Effector memory CD8-positive, alpha-beta T cell (primary cell): ENCODE results near the gene VSIG2.

ENCODE experiments used
- ATAC-seq: fragments of 150-1000 bp; cut with Tn5 transposase; replicated peaks from 2 replicates; pipeline ENCODE4 v1.10.0; 2021; ENCODE audit warnings: mild to moderate bottlenecking, moderate library complexity
- DNase-seq, 3 experiments: peaks; one replicate each; pipeline ENCODE4 v3.0.0; 2021
- H3K27ac Mint-ChIP-seq, 2 donors: one replicate each; pipeline ENCODE4 v1.8.0; 2022; ENCODE audit warnings: mild to moderate bottlenecking in 2 of 2, mixed read lengths in 2 of 2, moderate library complexity in 2 of 2
- H3K27me3 Mint-ChIP-seq, 2 donors: one replicate each; pipeline ENCODE4 v1.8.0; 2022; ENCODE audit warnings: mixed read lengths in 2 of 2
- H3K36me3 Mint-ChIP-seq: one replicate; pipeline ENCODE4 v1.8.0; 2022; ENCODE audit warnings: mild to moderate bottlenecking, moderate library complexity, mixed read lengths; ENCODE audit not compliant: insufficient read depth
- H3K4me1 Mint-ChIP-seq, 2 donors: one replicate each; pipeline ENCODE4 v1.8.0; 2022; ENCODE audit warnings: low read depth in 2 of 2, mixed read lengths in 2 of 2
- H3K4me3 Mint-ChIP-seq, 2 donors: one replicate each; pipeline ENCODE4 v1.8.0; 2022; ENCODE audit warnings: mild to moderate bottlenecking in 2 of 2, mixed read lengths in 2 of 2, moderate library complexity in 2 of 2
- H3K9me3 Mint-ChIP-seq, 2 donors: one replicate each; pipeline ENCODE4 v1.8.0; 2022; ENCODE audit warnings: mixed read lengths in 2 of 2

Gene VSIG2

DNA sequence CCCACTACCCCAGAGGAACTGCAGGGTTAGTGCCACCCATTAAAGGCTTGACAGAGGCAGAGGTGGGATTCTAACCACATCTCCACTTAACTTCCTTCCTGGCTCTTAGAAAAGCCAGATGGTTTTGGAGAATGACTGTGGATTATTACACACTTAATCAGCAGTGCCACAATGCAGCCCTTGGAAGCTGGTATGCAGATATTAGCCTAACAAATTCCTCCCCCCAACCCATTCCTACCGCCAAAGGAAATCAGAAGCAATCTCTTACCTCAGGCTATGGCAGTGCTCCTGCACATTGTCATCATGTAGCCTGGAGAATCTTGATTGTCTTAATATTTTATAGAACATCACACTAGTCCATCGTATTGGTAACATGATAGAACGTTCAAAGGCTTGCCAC, 35.5 kb downstream of the VSIG2 start:
- H3K27me3 Mint-ChIP-seq, result peaks cover 54 to 94% of the 10 kb centered on the region in 2 donors
- DNase-seq (no peak), ATAC-seq (no peak)
- H3K4me3 Mint-ChIP-seq, result peak overlapping the region; percentile 18 to 26
- H3K9me3 Mint-ChIP-seq, result no peaks in the 10 kb centered on the region
- H3K36me3 Mint-ChIP-seq, result no peaks in the 10 kb centered on the region
- peaks cover 10 to 13% of the 10 kb centered on the region in 2 donors for H3K4me1 Mint-ChIP-seq
- H3K27ac Mint-ChIP-seq, result no peak overlapping the region

DNA sequence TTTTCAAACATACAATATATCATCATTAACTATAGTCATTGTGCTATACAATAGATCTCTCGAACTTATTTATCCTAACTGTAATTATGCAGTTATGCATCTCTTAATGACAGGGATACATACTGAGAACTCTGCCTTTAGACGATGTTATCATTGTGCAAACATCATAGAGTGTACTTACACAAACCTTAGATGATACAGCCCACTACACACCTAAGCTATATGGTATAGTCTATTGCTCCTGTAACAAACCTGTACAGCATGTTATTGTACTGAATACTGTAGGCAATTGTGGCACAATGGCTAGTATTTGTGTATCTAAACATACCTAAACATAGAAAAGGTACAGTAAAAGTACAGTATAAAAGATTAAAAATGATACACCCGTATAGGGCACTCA, 39.7 kb downstream of the VSIG2 start:
- H3K36me3 Mint-ChIP-seq, result no peaks in the 10 kb centered on the region
- H3K9me3 Mint-ChIP-seq, result no peaks in the 10 kb centered on the region
- no peak for ATAC-seq
- DNase-seq, result no peak
- H3K4me1 Mint-ChIP-seq, result peaks cover under 1% of the 10 kb centered on the region in 2 donors
- peaks cover 38 to 73% of the 10 kb centered on the region in 2 donors for H3K27me3 Mint-ChIP-seq
- H3K27ac Mint-ChIP-seq, result no peak overlapping the region
- H3K4me3 Mint-ChIP-seq, result no peak overlapping the region

DNA sequence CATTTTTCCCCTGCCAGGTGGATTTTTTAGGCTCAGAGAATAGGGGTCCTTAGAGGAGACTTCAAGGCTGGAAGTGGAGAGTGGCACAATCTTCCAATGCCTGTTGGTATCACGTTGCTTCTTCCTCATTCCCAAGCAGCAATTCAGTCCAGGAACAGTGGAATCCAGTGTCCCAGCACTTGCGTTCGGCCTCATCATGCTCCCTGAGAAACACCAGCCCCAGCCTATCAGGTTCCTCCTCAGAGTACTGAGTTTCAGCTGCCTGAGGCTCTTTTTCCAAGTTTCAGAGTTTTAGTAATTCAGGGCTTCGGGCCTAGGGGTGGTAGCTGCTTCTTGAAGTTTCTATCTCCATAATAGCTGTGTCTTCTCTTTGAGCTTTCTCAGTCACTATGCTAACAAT, 44.2 kb downstream of the VSIG2 start:
- no peaks in the 10 kb centered on the region for H3K9me3 Mint-ChIP-seq
- no peaks in the 10 kb centered on the region for H3K36me3 Mint-ChIP-seq
- H3K27ac Mint-ChIP-seq, result no peak overlapping the region
- no peaks in the 10 kb centered on the region for H3K4me1 Mint-ChIP-seq
- no peak overlapping the region for H3K4me3 Mint-ChIP-seq
- H3K27me3 Mint-ChIP-seq, result peaks cover 28 to 61% of the 10 kb centered on the region in 2 donors
- ATAC-seq (no peak), DNase-seq (no peak)

DNA sequence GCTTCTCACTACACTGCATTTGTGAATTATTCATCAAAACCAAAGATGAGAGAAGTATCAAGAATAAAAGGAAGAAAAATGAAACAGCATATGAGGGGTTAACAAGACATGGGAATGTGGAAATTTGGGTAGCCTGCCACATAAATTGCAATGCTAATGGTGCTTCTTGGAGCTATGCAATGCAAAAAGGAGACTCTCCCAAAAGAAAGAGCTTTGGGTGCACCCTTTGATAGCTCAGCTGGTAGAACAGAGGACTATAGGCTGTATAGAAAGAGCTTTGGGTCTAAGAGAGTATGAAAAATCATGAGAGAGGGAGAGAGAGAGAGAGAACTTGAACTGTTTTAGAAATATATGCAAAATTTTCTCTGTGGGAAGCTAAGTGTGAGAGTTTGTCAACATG, 52.0 kb downstream of the VSIG2 start:
- no peak overlapping the region for H3K4me3 Mint-ChIP-seq
- ATAC-seq (no peak), DNase-seq (no peak)
- H3K27ac Mint-ChIP-seq, result no peak overlapping the region
- no peaks in the 10 kb centered on the region for H3K4me1 Mint-ChIP-seq
- peaks cover 35 to 38% of the 10 kb centered on the region in 2 donors for H3K27me3 Mint-ChIP-seq
- H3K9me3 Mint-ChIP-seq, result no peaks in the 10 kb centered on the region
- peaks cover 2% of the 10 kb centered on the region for H3K36me3 Mint-ChIP-seq

DNA sequence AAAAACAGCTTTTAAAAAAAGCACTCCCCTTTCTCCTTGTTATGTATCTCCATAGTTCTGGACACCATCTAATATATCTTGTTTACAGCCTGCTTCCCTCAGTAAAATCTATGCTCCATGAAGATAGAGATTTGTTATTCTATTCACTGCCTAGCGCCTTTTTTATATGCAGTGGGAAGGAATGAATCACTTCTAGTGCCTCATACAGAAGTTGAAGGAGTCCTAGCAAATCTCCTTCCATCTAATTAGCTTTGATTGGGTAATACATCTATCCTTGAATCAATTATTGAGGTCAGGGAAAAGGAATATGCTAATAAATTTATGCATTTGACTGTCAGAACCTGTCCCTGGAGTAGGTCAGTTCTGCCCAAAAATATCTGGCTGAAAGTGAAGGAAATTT, 52.5 kb downstream of the VSIG2 start:
- peaks cover 2% of the 10 kb centered on the region for H3K36me3 Mint-ChIP-seq
- no peaks in the 10 kb centered on the region for H3K9me3 Mint-ChIP-seq
- no peaks in the 10 kb centered on the region for H3K4me1 Mint-ChIP-seq
- H3K4me3 Mint-ChIP-seq, result no peak overlapping the region
- H3K27ac Mint-ChIP-seq, result no peak overlapping the region
- no peak for ATAC-seq
- DNase-seq, result no peak
- H3K27me3 Mint-ChIP-seq, result peaks cover 35 to 38% of the 10 kb centered on the region in 2 donors
